IMR-90 (cell line): ENCODE results near the gene NBPF14. TPM values are rescaled to one million over a fixed set of nuclear protein-coding genes. Genes with fewer than 3 reads are reported as not detected.

Source experiments
- microRNA-seq, 2 experiments: library from miRNA; stranded (forward) in 1 of 2; unstranded in 1 of 2; fragments of 10-50 nt in 1 of 2; fragments of <30 nt in 1 of 2; gene quantifications in 1 of 2; microRNA quantifications in 1 of 2; one replicate each; pipeline versions ENCODE3 to v1.1.0; 2013 to 2020; ENCODE audit not compliant: insufficient read depth in 1 of 2, insufficient read length in 1 of 2, unreplicated experiment in 1 of 2
- polyA plus RNA-seq, 3 experiments: library from polyadenylated mRNA; depleted of rRNA; stranded (reverse); fragments of >200 nt; gene quantifications; 2 replicates each; pipeline ENCODE4 v1.2.3, GENCODE V29; 2012; ENCODE audit warnings: low replicate concordance in 1 of 3
- small RNA-seq, 5 experiments: library from RNA; depleted of rRNA; stranded (forward); fragments of <200 nt; gene quantifications; one replicate each; pipeline ENCODE3, GENCODE V24; 2012
- total RNA-seq: library from RNA; depleted of rRNA; stranded (reverse); fragments of >200 nt; gene quantifications from 2 replicates; pipeline ENCODE4 v1.2.3, GENCODE V29; 2012; rRNA removed

Gene NBPF14
- total and polyA plus RNA-seq, 2 of the 4 experiments (the other 2 are of a cell fraction): 16.5 to 43.7 TPM

Small RNAs within 50 kb of the gene (microRNA-seq; reads per million reads assigned to microRNA genes)
- gene RF00003 (ENCODE audit: insufficient read depth, insufficient read length): not detected

Small RNAs within 50 kb of the gene (small RNA-seq; reads per million reads assigned to genes)
- 6.3 to 590 (median 33.6) reads per million in 5 experiments for gene RF00003

Other genes starting within 250 kb of the NBPF14 start
- not detected in 2 replicates for gene PPIAL4G, start 112.7 kb downstream of the NBPF14 start, total RNA-seq
- gene PPIAL4G, start 112.7 kb downstream of the NBPF14 start, polyA plus RNA-seq (2012; rRNA removed): not detected in 2 replicates
- 19.9 and 28.6 TPM in 2 replicates for gene NUDT4B, start 152.8 kb upstream of the NBPF14 start, total RNA-seq
- 9.5 and 10.6 TPM in 2 replicates for gene NUDT4B, start 152.8 kb upstream of the NBPF14 start, polyA plus RNA-seq (2012; rRNA removed)
- 71.4 and 74.4 TPM in 2 replicates for gene PDE4DIP, start 248.4 kb upstream of the NBPF14 start, total RNA-seq
- gene PDE4DIP, start 248.4 kb upstream of the NBPF14 start, polyA plus RNA-seq (2012; rRNA removed): 27.1 and 36.7 TPM in 2 replicates